GM23248 (cell line): ENCODE measurements around the gene GFRAL.

Source experiments
- EZH2 ChIP-seq: fragments of 200-600 bp; sonication (generic); IDR thresholded peaks from 2 replicates; pipeline ENCODE4 v1.6.1; 2018; ENCODE audit warnings: antibody characterized with exemption, mild to moderate bottlenecking; ENCODE audit not compliant: insufficient read depth, poor library complexity, severe bottlenecking
- EZH2phosphoT487 ChIP-seq: fragments of 200-600 bp; sonication (generic); IDR thresholded peaks from 2 replicates; pipeline ENCODE4 v1.6.1; 2018; ENCODE audit warnings: antibody characterized with exemption, moderate library complexity, mild to moderate bottlenecking, low read depth; ENCODE audit not compliant: insufficient read depth

GRCh38 chr6:55299286-55299985 is 27.8 kb upstream of the GFRAL start:
- TF ChIP-seq EZH2 (no peak), EZH2phosphoT487 (no peak)
